GM18498 (cell line): ENCODE data around the gene ASCC1.

ENCODE experiments used
- ATAC-seq: cut with Tn5 transposase; IDR thresholded peaks from one replicate; pipeline ENCODE4 v1.9.1; 2021; ENCODE audit warnings: mild to moderate bottlenecking, moderate library complexity; ENCODE audit not compliant: unreplicated experiment

Gene ASCC1

GRCh38 chr10:72105098-72105475, 111.0 kb downstream of the ASCC1 start:
- no peak for ATAC-seq

GRCh38 chr10:72104472-72105097, 111.5 kb downstream of the ASCC1 start:
- no peak for ATAC-seq

- ATAC-seq, result no peak
Measured at GRCh38 chr10:72099600-72099921, 116.5 kb downstream of the ASCC1 start.

GRCh38 chr10:72098836-72099599, 117.1 kb downstream of the ASCC1 start:
- ATAC-seq, result no peak

GRCh38 chr10:72098301-72098835, 117.7 kb downstream of the ASCC1 start:
- no peak for ATAC-seq

GRCh38 chr10:72097448-72098300, 118.4 kb downstream of the ASCC1 start:
- ATAC-seq, result no peak

- no peak for ATAC-seq
Measured at GRCh38 chr10:72096115-72097000, 119.7 kb downstream of the ASCC1 start.

- ATAC-seq, result no peak
Measured at GRCh38 chr10:72095195-72095594, 120.9 kb downstream of the ASCC1 start.

- no peak for ATAC-seq
Measured at GRCh38 chr10:72094574-72094973, 121.5 kb downstream of the ASCC1 start.

- no peak for ATAC-seq
Measured at GRCh38 chr10:72093450-72093849, 122.6 kb downstream of the ASCC1 start.

- no peak for ATAC-seq
Measured at GRCh38 chr10:72092987-72093386, 123.1 kb downstream of the ASCC1 start.

- ATAC-seq, result no peak
Measured at GRCh38 chr10:72092171-72092924, 123.7 kb downstream of the ASCC1 start.

- ATAC-seq, result no peak
Measured at GRCh38 chr10:72090326-72090725, 125.8 kb downstream of the ASCC1 start.

GRCh38 chr10:72089618-72090017, 126.5 kb downstream of the ASCC1 start:
- ATAC-seq, result no peak

GRCh38 chr10:72088889-72089575, 127.0 kb downstream of the ASCC1 start:
- no peak for ATAC-seq

- no peak for ATAC-seq
Measured at GRCh38 chr10:72087969-72088888, 127.8 kb downstream of the ASCC1 start, which contains the start of gene SPOCK2. Gene SPOCK2 (minus strand): TSS chr10:72088551. CDS start chr10:72088328, 223 bp downstream.

- ATAC-seq, result no peak
Measured at GRCh38 chr10:72087392-72087968, 128.6 kb downstream of the ASCC1 start.
